GM12891 (cell line): Measurements from ENCODE around the gene PCDH9.

Source experiments
- DNase-seq: peaks from one replicate; pipeline ENCODE4 v3.0.0; 2011; ENCODE audit warnings: low spot score; ENCODE audit not compliant: insufficient read length
- FAIRE-seq: peaks from 2 replicates; lab custom pipeline; 2011; peaks lifted over from hg19 to GRCh38; lab: Jason Lieb, UNC
- PAX5 ChIP-seq: IDR thresholded peaks from 2 replicates; pipeline ENCODE4 v1.6.1; 2011; ENCODE audit warnings: low read length, moderate library complexity, mild to moderate bottlenecking; ENCODE audit not compliant: insufficient read depth, severe bottlenecking
- POLR2A ChIP-seq: IDR thresholded peaks from 2 replicates; pipeline ENCODE4 v1.6.1; 2011; ENCODE audit warnings: low read depth, low read length, control low read depth
- POLR2AphosphoS5 ChIP-seq: IDR thresholded peaks from 2 replicates; pipeline ENCODE4 v1.6.1; 2011; ENCODE audit warnings: low read depth, low read length, control low read depth
- POU2F2 ChIP-seq: IDR thresholded peaks from 2 replicates; pipeline ENCODE4 v1.6.1; 2011; ENCODE audit warnings: low read depth, mild to moderate bottlenecking, control low read depth, low read length, moderate library complexity
- SPI1 ChIP-seq: IDR thresholded peaks from 2 replicates; pipeline ENCODE4 v1.6.1; 2011; ENCODE audit warnings: low read depth, low read length, control low read depth
- TAF1 ChIP-seq: IDR thresholded peaks from 2 replicates; pipeline ENCODE4 v1.6.1; 2011; ENCODE audit warnings: low read depth, low read length, control low read depth

Gene PCDH9

DNA sequence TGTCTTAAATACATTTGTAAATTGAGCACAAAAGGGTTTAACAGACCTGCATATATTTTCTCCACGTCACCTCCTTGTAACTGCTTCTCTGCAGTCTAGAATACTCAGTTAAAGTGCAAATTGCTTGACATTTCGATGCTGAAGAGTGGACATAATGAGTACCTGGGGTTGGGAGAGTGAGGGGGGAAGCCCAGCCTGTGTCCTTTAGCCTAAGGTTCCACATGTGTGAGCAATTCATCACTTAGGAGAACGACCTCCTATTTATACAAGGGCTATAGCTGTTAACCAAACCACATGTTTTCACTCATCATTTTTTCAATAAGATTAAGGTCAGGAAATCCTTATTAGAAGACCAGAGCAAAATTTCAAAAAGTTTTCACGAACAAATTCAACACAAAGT, 29.5 kb downstream of the PCDH9 start:
- DNase-seq (no peak), FAIRE-seq (no peak)
- TF ChIP-seq PAX5 (no peak), POU2F2 (no peak), TAF1 (no peak), POLR2AphosphoS5 (no peak), POLR2A (no peak), SPI1 (no peak)

DNA sequence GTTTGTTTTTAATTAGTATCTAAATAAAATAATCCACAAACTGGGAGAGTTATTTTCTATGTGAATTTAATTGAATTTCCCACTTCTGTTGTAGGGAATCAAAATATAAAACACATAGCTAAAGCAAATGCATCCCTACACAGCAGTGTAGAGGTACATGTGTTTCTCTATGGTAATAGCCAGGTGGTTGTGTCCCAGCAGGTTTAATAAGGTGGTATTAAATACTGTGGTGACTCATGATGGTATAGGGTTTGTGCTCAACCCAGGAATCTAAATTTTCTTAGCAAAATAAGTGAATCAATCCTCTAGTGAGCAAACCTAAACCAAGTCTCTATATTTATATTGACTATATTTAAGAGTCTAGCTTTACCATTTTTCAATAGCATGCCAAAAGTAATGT, 30.0 kb downstream of the PCDH9 start:
- no peak for FAIRE-seq
- no peak for DNase-seq
- no peak for TF ChIP-seq POLR2A
- TF ChIP-seq TAF1 = no peak
- TF ChIP-seq POLR2AphosphoS5 = no peak
- TF ChIP-seq PAX5 = no peak
- no peak for TF ChIP-seq POU2F2
- no peak for TF ChIP-seq SPI1

DNA sequence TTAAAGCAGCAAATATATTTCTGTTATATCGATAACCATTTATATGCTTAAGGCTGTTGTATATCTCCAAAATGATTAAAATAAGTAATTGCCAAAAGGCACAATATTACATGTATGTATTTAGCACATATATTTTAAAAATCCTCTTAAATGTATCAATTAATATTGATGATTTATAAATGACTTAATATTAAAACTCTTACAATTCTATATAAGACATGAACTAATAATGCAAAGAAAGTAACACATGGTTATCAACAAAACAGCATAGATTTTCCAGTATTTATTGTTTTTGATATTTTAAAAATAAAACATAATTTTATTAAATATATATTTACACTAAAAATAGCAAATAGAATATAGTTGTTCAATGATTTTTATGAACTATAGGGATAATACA, 32.4 kb downstream of the PCDH9 start:
- TF ChIP-seq SPI1 (no peak), POLR2A (no peak), POU2F2 (no peak), TAF1 (no peak), POLR2AphosphoS5 (no peak), PAX5 (no peak)
- FAIRE-seq (no peak), DNase-seq (no peak)

DNA sequence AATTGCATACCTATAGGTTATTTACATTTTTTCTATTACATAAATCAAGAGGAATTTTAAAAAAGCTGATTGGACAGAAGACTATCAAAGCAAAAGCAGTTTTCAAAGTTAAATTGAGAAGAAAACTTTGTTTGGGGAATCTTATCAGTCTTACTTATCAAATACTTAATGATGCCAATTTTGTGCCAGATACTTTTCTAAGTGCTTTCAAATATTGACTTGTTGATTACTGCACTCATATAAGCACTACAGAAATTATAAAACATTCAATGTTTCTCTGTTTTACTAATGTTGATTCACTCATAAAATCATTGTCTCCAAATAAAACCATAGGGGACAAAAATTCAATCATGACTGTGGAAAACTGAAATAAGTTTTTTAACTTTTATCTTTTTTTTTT, 36.2 kb downstream of the PCDH9 start:
- no peak for FAIRE-seq
- DNase-seq = no peak
- TF ChIP-seq POLR2AphosphoS5 = no peak
- no peak for TF ChIP-seq POLR2A
- no peak for TF ChIP-seq TAF1
- TF ChIP-seq PAX5 = no peak
- no peak for TF ChIP-seq POU2F2
- no peak for TF ChIP-seq SPI1

DNA sequence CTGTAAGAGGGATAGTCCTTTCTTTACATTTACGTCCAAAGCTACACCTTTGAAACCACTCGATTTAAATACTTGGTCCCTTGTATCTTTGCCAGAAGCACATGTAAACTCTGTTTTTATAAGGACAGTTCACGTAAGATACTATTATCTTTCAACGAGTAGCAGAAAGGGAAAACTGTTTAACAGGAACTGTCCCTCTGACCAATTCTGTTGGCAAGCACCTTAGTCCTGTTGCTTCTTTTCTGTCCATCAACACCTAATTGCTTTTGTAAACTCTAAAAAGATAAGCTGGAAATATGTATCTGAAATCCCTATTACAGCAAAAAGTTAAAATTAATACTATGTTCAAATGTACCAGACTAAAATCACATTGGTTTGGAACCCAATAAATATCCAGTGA, 37.4 kb downstream of the PCDH9 start:
- TF ChIP-seq POLR2A (no peak), POU2F2 (no peak), SPI1 (no peak), POLR2AphosphoS5 (no peak), TAF1 (no peak), PAX5 (no peak)
- no peak for DNase-seq
- FAIRE-seq = no peak

DNA sequence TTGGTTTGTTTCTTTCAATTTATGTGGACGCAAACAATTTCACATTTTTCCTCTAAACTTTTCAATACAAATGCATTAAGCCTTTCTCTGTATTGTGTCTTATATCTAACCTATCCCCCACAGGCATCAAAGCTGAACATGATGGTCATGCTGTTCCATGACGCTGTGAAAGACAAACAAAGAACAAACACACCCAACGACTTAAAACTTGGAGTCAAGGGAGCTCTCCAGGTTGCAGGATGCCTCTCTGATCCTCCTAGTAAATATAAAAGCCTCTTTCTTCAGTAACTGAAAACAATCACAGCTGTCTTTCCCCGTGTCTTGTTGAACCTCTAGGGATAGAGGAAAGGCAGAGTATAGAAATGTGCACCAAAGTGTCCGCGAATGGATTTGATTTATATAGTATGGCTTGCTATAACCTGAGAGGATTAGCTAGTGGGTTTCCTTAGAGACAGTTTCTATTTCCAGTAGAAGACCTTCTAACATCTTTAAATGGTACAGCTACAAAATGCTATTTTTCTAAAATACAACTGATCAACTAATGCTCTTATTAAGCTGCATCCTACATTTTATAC, 43.1 kb downstream of the PCDH9 start:
- no peak for TF ChIP-seq POLR2AphosphoS5
- TF ChIP-seq SPI1 = no peak
- TF ChIP-seq PAX5 = no peak
- TF ChIP-seq TAF1 = no peak
- no peak for TF ChIP-seq POU2F2
- no peak for TF ChIP-seq POLR2A
- DNase-seq = no peak
- no peak for FAIRE-seq

DNA sequence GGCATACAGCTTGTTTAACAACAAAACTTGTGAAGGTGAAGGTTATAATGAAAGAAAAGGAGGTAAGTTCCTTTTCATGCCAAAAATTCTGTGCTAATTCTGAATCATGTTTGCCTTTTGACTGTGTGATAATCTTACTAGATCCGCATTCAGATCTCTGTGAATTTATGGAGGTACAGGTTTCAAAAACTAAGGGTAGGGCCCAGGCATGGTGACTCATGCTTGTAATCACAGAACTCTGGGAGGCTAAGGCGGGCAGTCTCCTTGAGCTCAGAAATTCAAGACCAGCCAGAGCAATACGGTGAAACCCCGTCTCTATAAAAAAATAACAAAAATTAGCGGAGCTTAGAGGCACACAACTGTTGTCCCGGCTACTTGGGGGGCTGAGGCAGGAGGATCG, 45.9 kb downstream of the PCDH9 start:
- DNase-seq (no peak), FAIRE-seq (no peak)

DNA sequence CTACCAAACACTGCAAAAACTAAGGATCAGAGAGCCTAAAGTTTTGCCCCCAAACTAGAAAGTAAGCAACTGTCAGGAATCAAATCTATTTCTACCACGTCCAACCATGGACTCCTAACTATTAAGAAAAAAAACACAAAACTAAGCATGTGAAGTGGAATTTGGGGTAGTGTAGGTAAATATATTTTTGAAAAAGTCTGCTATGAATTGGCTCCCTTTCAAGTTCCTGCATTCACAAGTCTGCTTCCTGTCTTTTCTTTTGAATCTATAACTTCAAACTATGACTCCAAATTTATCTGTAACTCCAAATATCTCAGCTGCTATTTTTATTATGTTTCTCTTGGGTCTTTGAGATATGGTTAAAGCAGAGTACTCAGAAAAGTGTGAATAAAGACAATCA, 47.0 kb downstream of the PCDH9 start:
- FAIRE-seq = no peak
- no peak for TF ChIP-seq PAX5
- TF ChIP-seq TAF1 = no peak
- TF ChIP-seq SPI1 = no peak
- TF ChIP-seq POU2F2 = no peak
- TF ChIP-seq POLR2A = no peak
- TF ChIP-seq POLR2AphosphoS5 = no peak
- no peak for DNase-seq

More for the DNA sequence above, 45.9 kb downstream of the PCDH9 start:
- TF ChIP-seq TAF1 (no peak), POU2F2 (no peak), POLR2A (no peak), POLR2AphosphoS5 (no peak), PAX5 (no peak), SPI1 (no peak)

DNA sequence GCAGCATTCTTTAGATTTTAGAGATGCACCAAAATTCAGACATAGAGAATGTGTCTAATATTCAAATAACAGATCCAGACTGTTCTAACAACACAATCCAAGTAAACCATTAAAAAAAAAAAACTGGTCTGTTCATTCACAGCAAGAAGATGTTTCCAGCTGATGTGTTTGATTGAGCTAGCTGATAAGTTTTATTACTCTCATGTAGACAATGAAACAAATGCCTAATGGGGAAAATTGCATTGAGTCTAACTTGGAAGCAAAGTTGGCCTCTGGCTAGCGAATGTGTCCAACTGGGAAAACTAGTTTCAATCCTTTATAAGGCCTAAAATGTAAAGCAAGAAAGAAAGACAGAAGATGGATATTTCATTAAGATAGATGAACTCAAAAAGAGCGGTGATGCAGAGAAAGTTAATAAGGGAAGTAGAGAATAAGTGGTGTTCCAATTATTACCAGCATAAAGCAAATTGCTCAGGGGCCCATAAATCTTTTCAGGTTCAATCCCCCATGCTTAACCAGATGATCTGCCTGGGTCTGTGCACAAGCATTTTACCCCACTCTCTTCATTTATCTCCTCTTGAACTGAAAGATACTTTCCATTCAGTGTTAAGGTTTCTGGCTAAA, 54.2 kb downstream of the PCDH9 start:
- FAIRE-seq (no peak), DNase-seq (no peak)
- no peak for TF ChIP-seq POLR2AphosphoS5

DNA sequence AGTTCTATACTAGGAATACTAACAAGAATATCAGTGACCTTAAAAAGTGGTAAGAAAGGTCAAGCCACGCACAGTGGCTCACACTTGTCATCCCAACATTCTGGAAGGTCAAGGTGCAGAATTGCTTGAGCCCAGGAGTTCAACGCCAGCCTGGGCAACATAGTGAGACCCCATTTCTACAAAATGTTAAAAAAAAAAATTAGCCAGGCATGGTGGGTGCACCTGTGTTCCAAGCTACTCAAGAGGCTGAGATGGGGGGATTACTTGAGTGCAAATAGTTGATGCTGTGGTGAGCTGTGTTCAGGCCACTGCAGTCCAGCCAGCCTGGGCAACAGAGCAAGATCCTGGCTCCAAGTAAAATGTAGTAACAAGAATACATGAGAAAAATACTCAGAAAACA, 61.8 kb downstream of the PCDH9 start:
- no peak for FAIRE-seq
- DNase-seq = no peak
- TF ChIP-seq POU2F2 (no peak), TAF1 (no peak), POLR2A (no peak), POLR2AphosphoS5 (no peak), SPI1 (no peak), PAX5 (no peak)

DNA sequence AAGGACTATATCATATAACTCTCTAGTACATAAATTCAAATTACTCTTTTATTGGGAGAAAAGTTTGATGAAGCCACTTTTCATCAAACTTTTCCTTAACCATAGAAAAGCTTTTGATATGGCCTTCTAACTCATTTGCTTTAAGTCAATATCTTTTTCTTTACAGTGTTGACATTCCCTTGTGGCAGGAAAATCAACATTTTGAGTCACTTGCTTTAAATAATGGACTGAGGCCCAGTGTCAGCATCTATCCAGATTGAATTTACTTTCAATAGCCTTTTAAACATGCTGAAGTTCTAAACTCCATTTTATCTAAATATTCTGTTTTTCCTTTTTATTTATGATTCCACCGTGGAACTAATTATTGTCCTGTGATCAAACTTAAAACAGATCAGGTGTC, 62.7 kb downstream of the PCDH9 start:
- DNase-seq (no peak), FAIRE-seq (no peak)
- no peak for TF ChIP-seq SPI1
- no peak for TF ChIP-seq PAX5
- no peak for TF ChIP-seq TAF1
- no peak for TF ChIP-seq POLR2A
- TF ChIP-seq POLR2AphosphoS5 = no peak
- no peak for TF ChIP-seq POU2F2
